NCI-H1436 treated with DMSO at 0.1 percent for 48 hours (cell line): ENCODE data around the gene ZNF316.
"Not testable (repeated sequence)": the region's sequence is repeated elsewhere in the genome, so short reads cannot be mapped to it uniquely, and the experiment has no call there.

Experiments used
- DNase-seq: peaks from one replicate; lab custom pipeline; 2025; lab: John Stamatoyannopoulos, UW

The ZNF316 gene

GRCh38 chr7:6647080-6647479 lies 10.0 kb downstream of the ZNF316 start:
- DNase-seq, result no peak

DNA sequence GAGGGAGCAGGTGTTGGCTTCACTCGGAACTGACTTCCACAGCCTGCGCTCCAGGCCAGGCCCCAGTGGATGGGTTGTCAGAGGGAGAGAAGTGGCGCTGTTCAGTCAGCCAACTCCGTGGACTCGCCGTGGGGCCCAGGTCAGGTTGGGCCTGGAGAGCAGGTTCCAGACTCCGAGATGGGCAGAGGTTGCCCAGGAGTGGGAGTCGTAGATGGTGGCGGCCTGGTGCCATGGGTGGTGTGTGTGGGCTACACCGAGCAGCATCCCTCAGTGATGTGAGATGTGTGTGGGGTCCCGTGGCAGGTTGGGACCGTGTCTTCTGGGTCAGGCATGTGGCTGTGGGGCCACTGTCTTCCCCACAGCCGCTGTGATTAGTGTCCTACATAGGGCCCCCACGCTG lies 10.4 kb downstream of the ZNF316 start:
- DNase-seq, result no peak

DNA sequence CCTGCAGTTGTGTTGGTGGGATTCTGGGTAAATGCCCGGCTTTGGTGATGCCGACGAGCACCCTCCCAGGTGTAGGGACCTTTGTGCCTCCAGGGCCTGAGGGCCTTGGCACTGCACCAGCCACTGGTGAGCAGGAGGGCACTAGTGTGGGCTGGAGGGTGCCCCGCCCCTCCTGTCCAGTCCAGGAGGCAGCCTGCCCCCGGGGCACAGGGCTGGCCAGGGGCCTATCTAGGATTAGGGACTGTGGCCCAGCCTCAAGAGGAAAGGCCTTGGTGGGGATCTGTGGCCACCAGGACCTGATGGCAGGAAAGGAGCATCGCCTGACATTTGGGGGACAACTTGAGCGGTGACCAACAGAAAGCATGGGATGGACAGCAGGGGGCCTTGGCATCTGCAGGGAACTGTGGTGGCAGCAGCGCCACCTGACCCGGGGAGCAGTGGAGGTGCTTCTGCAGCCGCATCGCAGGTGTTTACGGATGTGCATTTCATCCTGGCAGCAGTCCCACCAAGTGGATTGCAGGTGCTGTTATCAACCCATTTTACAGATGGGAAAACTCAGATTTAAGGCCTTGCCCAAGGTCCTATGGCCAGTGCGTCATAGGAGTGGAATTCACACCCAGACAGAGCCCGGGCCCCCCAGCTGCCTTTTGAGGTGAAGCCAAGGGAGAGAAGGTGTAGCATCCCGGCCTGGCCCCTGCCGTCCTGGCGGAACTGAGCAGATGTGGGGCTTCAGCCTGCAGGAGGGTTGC lies 11.1 kb downstream of the ZNF316 start:
- DNase-seq, result no peak

DNA sequence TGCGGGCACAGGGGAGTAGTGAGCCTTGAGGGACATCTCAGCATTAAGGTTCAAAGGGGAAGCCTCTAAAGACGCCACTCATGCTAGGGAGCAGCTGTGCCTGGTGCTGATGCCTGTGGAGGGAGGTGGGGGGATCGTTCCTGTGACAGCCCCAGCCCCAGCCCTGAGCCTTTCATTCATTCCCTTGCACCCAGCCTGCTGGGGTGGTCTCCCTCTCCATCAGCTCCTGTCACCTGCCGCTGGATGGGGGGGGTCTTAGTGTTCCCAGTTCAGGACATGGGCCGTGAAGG lies 11.6 kb downstream of the ZNF316 start:
- DNase-seq, result no peak

DNA sequence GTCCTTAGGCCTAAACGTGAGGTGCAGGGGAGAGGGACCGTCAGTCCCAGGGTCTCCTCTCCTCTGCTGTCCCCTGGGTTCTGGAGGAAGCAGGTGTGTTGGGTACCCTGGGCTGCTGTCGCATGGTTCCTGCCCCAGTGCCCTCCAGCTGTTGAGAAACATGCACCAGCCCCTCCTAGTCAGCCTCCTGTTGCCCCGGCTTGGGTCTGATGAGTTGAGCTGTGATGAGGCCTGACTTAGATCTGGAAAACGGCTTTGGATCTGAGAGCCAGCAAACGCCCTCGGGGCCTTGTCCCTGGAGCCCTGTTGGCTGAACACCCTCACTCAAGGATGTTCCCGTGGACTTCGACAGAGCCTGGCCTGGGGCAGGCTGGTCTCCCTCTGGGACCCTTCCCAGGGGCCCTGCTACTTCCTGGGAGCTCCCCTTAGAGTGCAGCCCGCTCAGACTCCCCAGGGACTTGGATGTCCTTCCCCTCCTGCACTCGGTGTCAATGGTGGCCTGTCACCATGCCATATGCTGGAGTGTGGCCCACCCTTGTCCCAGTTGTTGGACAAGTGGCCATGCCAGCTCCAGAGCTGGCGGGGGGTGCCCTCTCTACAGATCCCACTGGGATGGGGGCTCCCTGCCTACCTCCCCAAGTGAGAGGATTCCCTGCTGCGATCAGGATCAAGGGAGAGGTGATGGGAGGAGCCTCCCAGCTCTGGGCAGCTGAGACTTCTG lies 12.3 kb downstream of the ZNF316 start:
- no peak for DNase-seq

GRCh38 chr7:6650086-6650485 lies 13.0 kb downstream of the ZNF316 start:
- DNase-seq, result no peak

- DNase-seq, result no peak
These were observed 13.4 kb downstream of the ZNF316 start for GRCh38 chr7:6650521-6651011.

GRCh38 chr7:6651851-6652445 lies 14.8 kb downstream of the ZNF316 start:
- DNase-seq, result no peak

GRCh38 chr7:6652446-6653011 lies 15.4 kb downstream of the ZNF316 start:
- DNase-seq, result no peak

GRCh38 chr7:6653071-6654003 lies 16.2 kb downstream of the ZNF316 start:
- no peak for DNase-seq

GRCh38 chr7:6654113-6654841 lies 17.2 kb downstream of the ZNF316 start:
- DNase-seq, result no peak

DNA sequence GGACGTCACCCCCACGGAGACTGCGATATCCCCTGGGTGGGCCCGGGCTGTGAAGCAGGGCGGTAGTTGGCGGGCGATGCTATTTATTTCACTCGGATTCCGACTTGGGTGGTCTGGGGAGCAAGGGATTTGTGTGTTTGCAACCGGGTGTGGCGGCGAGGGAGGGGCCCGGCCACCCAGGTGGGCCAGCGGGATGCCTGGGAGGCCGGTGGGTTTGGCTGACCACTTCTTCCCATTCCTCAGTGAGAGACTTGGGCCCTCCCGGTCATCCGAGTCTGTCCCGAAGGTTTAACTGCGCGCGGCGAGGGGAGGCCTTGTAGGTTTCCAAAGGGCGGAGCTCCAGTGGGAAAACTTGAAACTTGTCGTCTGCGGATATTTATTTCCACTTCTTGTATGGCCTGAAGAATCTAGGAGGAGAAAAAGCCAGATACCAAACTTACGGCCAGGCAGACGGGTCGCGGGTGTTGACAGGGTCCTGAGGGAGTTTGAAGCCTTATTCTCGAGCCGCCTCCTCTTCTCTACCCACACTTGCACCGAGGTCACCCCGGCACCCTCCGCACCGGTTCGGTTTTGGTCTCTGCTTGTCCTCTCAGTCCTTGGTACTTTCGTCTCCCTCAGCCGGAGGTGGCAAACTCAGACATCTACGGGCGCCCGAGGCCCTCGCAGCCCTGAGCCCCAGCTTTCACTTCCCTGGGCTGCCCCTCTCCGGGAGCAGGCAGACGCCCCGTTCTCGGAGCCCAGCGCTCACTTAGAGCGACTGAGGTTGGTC lies 17.9 kb downstream of the ZNF316 start:
- no peak for DNase-seq

DNA sequence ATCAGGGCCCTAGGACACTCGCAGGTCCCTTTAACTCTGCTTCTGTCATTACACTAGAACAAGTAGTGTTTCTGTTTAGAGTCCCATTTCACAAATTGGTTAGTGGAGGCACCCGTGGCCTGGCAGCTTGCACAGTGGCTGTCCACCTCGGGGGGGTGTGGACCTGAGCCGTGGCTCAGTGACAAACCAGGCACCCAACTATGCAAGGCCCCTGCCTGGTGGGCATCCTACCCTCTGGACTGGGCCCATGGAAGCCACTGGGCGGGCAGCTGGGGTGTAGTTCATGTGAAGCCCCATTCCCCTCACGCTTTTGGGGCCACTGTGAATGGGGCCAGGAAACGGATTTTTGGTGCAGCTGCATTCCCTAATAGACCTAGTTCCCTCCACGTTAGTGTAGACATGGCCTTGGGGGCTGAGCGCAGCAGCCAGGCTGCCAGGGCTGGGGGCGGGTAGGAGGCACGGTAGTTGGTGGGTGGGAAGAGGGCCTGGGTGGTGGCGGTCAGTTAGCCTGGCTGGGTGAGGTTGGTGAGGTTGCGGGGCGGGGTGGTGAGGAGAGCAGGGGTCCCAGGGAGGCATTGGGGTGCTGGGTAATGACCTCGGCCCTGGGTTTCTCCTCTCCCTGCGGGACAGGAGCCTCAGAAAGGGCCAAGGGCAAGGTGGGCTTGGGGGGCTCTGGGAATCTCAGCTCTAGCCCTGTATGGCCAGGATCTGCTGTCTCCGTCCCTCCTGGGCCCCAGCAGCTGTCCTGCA lies 18.7 kb downstream of the ZNF316 start:
- DNase-seq, result no peak

DNA sequence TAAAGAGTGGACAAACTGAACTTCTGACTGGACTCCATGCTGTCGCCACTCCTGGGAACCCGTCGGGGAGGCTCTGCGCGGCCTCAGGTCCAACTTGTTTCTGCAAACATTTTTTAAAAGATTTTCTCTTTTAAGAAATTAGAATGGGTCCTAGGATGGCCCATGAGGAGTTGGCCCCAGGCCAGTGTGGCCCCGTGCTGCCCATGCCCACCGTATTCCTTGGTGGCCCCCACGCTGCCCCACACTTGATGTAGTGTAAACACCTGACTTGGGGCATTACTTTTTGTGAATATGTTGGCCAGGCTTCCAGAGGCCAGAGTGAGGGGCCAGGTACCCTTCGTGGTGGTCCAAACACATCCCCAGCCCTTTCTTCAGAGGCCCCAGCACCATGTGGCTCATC lies 19.3 kb downstream of the ZNF316 start:
- no peak for DNase-seq

GRCh38 chr7:6658618-6659345 lies 21.7 kb downstream of the ZNF316 start:
- DNase-seq, result no peak

DNA sequence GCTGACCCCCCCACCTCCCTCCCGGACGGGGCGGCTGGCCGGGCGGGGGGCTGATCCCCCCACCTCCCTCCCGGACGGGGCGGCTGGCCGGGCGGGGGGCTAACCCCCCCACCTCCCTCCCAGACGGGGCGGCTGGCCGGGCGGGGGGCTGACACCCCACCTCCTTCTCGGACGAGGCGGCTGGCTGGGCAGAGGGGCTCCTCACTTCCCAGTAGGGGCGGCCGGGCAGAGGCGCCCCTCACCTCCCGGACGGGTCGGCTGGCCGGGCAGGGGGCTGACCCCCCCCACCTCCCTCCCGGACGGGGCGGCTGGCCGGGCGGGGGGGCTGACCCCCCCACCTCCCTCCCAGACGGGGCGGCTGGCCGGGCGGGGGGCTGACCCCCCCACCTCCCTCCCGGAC lies 33.7 kb downstream of the ZNF316 start:
- DNase-seq, result not testable (repeated sequence)

- DNase-seq, result no peak
These were observed 38.8 kb downstream of the ZNF316 start for GRCh38 chr7:6675807-6676405.

- DNase-seq, result no peak
These were observed 43.0 kb downstream of the ZNF316 start for GRCh38 chr7:6680146-6680545.

DNA sequence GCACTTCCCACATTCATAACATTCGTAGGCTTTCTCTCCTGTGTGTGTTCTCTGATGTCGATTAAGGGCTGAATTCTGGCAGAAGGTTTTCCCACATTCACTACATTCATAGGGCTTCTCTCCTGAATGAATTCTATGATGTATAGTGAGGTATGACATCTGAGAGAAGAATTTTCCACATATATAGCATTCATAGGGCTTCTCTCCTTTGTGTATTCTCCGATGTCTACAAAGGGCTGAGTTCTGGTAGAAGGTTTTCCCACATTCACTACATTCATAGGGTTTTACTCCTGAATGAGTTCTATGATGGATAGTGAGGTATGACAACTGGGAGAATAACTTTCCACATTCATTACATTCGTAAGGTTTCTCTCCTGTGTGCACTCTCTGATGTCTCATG lies 54.0 kb downstream of the ZNF316 start:
- DNase-seq, result no peak
